D721Med (cell line): ENCODE data around the gene EXOC4.
"Not testable (repeated sequence)": the region's sequence is repeated elsewhere in the genome, so short reads cannot be mapped to it uniquely, and the experiment has no call there.

Experiments used
- DNase-seq: peaks from one replicate; pipeline ENCODE4 v3.0.0; 2011; ENCODE audit warnings: low spot score; ENCODE audit not compliant: insufficient read length
- FAIRE-seq: peaks from 2 replicates; lab custom pipeline; 2011; peaks lifted over from hg19 to GRCh38; lab: Jason Lieb, UNC
- CTCF ChIP-seq: IDR thresholded peaks from 2 replicates; pipeline ENCODE4 v1.5.1; 2012; ENCODE audit warnings: mild to moderate bottlenecking, control low read depth; ENCODE audit not compliant: insufficient read depth; ENCODE audit errors: missing control alignments

EXOC4 gene

GRCh38 chr7:133980804-133981203 is 727.9 kb downstream of the EXOC4 start:
- DNase-seq (no peak), FAIRE-seq (peak; percentile 78)
- no peak for TF ChIP-seq CTCF

- no peak for DNase-seq
- FAIRE-seq: no peak
- no peak for TF ChIP-seq CTCF
Observed at GRCh38 chr7:133983685-133984419, 731.0 kb downstream of the EXOC4 start.

- no peak for DNase-seq
- no peak for FAIRE-seq
- TF ChIP-seq CTCF: no peak
Observed at GRCh38 chr7:133985300-133985699, 732.4 kb downstream of the EXOC4 start.

- FAIRE-seq (peak; percentile 72), DNase-seq (no peak)
- TF ChIP-seq CTCF: no peak
Observed at GRCh38 chr7:133987582-133987981, 734.7 kb downstream of the EXOC4 start.

- FAIRE-seq: no peak
- TF ChIP-seq CTCF: no peak
Observed at GRCh38 chr7:133993547-133993946, 740.7 kb downstream of the EXOC4 start.

GRCh38 chr7:133994100-133994499 is 741.2 kb downstream of the EXOC4 start:
- not testable (repeated sequence) for FAIRE-seq, DNase-seq

More at GRCh38 chr7:133993547-133993946, 740.7 kb downstream of the EXOC4 start:
- DNase-seq: no peak

GRCh38 chr7:133997463-133997862 is 744.6 kb downstream of the EXOC4 start:
- DNase-seq (no peak), FAIRE-seq (no peak)
- no peak for TF ChIP-seq CTCF
